Measurements from ENCODE around the gene DNAH6.

GRCh38 chr2:84495539-84496146 is 20.7 kb upstream of the DNAH6 start:
- TF ChIP-seq EZH2phosphoT487 (IDR thresholded peaks at IDR 0.05; ENCODE audit: low read depth): no peak
- peak; percentile 78 for TF ChIP-seq CTCF (IDR thresholded peaks at IDR 0.05; ENCODE audit: low read depth, low read length)

Measured in OCI-LY3 (cell line).